HG03039 (cell line): Measurements from ENCODE around the gene SRRT.
"Not testable (repeated sequence)": the region's sequence is repeated elsewhere in the genome, so short reads cannot be mapped to it uniquely, and the experiment has no call there.

ENCODE experiments used
- ATAC-seq: cut with Tn5 transposase; IDR thresholded peaks from one replicate; pipeline ENCODE4 v1.9.1; 2021; ENCODE audit warnings: mild to moderate bottlenecking, moderate library complexity; ENCODE audit not compliant: unreplicated experiment

The SRRT gene

GRCh38 chr7:100893318-100893895, 18.5 kb downstream of the SRRT start:
- ATAC-seq, result no peak

- no peak for ATAC-seq
Observed at GRCh38 chr7:100893910-100894721, 19.2 kb downstream of the SRRT start.

- no peak for ATAC-seq
Observed at GRCh38 chr7:100894860-100895700, 20.2 kb downstream of the SRRT start.

- no peak for ATAC-seq
Observed at GRCh38 chr7:100895701-100895955, 20.7 kb downstream of the SRRT start, which contains the start of gene ACHE. Gene ACHE, minus strand, starts transcription at chr7:100895888. Its CDS starts 1,656 bp downstream, at chr7:100894232.

- ATAC-seq, result no peak
Observed at GRCh38 chr7:100895956-100896731, 21.2 kb downstream of the SRRT start.

- ATAC-seq, result no peak
Observed at GRCh38 chr7:100896732-100897608, 22.1 kb downstream of the SRRT start.

GRCh38 chr7:100897772-100898454, 23.0 kb downstream of the SRRT start:
- no peak for ATAC-seq

- ATAC-seq, result no peak
Observed at GRCh38 chr7:100899432-100899831, 24.5 kb downstream of the SRRT start.

GRCh38 chr7:100900978-100901377, 26.1 kb downstream of the SRRT start:
- ATAC-seq, result no peak

- no peak for ATAC-seq
Observed at GRCh38 chr7:100901921-100902332, 27.0 kb downstream of the SRRT start.

- ATAC-seq, result no peak
Observed at GRCh38 chr7:100902638-100903037, 27.7 kb downstream of the SRRT start.

GRCh38 chr7:100908512-100908911, 33.6 kb downstream of the SRRT start:
- no peak for ATAC-seq

GRCh38 chr7:100910443-100910842, 35.5 kb downstream of the SRRT start:
- ATAC-seq, result not testable (repeated sequence)

GRCh38 chr7:100911484-100911883, 36.6 kb downstream of the SRRT start:
- no peak for ATAC-seq

GRCh38 chr7:100914208-100914878, 39.4 kb downstream of the SRRT start:
- no peak for ATAC-seq

GRCh38 chr7:100914879-100915447, 40.1 kb downstream of the SRRT start:
- no peak for ATAC-seq

- ATAC-seq, result not testable (repeated sequence)
Observed at GRCh38 chr7:100919335-100919734, 44.4 kb downstream of the SRRT start.

GRCh38 chr7:100919779-100920437, 45.0 kb downstream of the SRRT start:
- ATAC-seq, result not testable (repeated sequence)
